SK-N-MC (cell line): Measurements from ENCODE around the gene SUN3.

ENCODE experiments used
- EZH2 ChIP-seq: fragments of 200-600 bp; sonication (generic); IDR thresholded peaks from one replicate; pipeline ENCODE4 v1.6.1; 2017; ENCODE audit warnings: antibody characterized with exemption
- POLR2AphosphoS5 ChIP-seq: IDR thresholded peaks from 2 replicates; pipeline ENCODE4 v1.6.1; 2012; ENCODE audit warnings: mild to moderate bottlenecking, low read depth, low read length, borderline replicate concordance

DNA sequence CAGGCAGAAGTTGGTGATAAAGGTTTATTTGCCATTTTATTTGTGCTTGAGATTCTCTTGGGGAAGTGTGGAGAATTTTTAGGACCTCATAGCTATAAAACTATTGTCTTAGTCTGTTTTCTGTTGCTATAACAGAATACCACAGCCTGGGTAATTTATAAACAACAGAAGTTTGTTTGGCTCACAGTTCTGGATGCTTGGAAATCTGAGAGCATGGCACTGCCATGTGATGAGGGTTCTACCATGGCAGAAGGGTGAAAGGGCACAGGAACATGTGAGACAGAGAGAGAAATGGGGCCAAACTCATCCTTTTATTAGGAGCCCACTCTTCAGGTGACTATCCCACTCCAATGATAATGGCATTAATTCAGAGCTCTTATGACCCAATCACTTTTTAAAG lies 12.3 kb downstream of the SUN3 start:
- TF ChIP-seq EZH2 (no peak), POLR2AphosphoS5 (no peak)
